NCI-H82 treated with DMSO at 0.1 percent for 48 hours (cell line): ENCODE measurements around the gene FOLR2.

Experiments
- DNase-seq: peaks from one replicate; lab custom pipeline; 2025; ENCODE audit not compliant: unreplicated experiment; lab: John Stamatoyannopoulos, UW

FOLR2 gene

DNA sequence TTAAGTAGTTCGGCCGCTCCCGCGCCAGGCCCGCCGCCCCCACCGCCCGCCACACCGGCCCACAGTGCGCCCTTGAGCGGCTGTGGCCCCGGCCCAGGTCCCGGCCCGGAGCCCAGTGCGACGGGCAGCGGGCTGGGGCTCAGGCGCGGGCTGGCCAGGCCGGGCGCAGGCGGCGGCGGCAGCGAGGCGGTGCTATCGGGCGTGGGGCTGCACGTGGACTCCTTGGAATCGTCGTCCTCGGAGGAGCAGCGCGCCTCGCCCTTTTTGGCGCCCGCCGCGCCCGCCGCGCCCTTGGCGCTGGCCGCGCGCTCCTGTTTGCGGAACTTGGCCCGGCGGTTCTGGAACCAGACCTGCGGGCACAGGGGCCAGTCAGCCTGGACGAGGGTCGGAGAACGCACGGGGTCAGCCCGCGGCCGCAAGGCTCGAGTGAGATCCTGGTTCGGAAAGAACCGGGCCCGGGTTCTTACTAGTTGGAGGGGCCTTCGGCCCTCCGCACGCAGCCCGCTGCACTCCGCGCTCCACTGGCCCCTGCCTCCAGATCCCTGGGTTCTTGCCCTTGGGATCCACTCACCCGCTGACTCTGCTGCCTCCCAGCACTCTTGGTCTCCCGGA, 23.4 kb downstream of the FOLR2 start:
- no peak for DNase-seq

DNA sequence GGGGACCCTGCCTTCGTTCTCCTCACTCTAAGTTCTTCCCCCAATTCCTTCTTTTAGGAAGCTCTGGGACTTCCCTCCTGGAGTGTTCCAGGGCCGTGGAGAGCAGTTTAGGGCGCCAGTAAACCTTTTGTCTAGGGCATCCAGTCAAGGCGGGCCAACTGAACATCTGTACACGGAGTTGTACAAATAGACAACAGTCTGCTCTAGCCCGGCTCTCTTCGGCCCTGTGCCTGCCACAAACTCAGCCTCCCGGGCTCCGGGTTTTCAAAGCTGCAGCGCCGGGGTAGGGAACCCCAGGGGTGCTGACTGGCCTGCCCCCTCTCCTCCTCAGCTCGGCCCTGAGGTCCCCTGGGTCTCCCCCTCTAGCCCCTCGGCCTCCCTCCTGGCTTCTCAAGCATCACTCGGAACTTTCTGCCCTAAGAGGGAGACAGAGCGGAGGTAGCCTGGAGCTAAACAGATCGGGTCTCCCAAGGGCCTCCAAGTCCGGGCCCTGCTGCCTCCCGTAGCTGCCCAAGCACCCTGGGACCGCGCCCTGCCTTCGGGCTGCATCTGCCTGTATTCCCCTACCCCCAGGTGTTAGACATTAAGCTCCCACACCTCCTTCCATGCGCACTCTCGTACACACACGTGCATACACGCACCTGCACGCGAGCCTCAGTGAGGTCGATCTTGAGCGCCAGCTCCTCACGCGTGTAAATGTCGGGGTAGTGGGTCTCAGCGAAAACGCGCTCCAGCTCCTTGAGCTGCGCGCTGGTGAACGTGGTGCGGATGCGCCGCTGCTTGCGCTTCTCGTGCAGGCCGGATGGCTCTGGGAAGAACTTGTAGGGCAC, 24.1 kb downstream of the FOLR2 start:
- DNase-seq, result no peak

DNA sequence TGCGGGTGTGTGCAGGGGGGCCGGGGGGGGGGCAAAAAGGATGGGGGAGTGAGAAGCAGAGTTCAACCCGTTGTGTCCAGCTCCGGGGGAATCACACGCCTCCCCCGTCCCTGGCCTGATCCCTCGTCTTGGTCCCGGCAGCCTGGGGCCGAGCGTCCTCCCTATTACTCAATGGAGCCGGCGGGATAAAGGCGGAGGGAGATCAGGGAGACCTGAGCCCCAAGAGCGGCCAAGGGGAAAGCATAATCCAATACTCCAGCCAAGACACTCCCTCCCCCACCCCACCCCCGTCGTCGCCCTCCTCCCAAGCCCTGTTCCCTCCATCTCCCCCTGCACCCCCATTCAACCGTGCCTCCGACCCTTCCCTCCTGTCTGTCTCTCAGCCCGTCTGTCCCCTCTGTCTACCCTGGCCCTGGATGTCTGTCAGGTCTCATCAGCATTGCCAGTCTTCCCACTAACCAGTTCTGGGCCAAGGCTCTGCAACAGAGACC, 24.7 kb downstream of the FOLR2 start:
- no peak for DNase-seq

DNA sequence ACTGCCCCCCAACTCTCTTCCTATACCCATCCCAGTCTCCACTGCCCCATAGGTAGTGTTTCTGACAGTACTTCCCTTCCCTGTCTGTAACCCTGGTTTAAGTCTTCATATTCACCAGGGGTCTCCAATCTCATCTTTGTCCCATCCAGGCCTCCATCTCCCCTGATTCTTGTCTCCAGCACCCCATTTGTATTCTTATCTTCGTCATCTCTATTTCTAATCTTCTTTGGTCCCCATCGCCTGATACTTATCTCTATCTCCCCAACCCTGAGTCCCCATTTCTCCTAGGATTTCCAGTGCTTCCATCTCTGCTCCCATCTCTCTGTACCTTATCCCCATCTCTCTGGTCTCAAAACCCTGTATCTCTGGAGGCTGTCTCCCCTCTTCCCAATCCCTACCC, 25.5 kb downstream of the FOLR2 start:
- no peak for DNase-seq

DNA sequence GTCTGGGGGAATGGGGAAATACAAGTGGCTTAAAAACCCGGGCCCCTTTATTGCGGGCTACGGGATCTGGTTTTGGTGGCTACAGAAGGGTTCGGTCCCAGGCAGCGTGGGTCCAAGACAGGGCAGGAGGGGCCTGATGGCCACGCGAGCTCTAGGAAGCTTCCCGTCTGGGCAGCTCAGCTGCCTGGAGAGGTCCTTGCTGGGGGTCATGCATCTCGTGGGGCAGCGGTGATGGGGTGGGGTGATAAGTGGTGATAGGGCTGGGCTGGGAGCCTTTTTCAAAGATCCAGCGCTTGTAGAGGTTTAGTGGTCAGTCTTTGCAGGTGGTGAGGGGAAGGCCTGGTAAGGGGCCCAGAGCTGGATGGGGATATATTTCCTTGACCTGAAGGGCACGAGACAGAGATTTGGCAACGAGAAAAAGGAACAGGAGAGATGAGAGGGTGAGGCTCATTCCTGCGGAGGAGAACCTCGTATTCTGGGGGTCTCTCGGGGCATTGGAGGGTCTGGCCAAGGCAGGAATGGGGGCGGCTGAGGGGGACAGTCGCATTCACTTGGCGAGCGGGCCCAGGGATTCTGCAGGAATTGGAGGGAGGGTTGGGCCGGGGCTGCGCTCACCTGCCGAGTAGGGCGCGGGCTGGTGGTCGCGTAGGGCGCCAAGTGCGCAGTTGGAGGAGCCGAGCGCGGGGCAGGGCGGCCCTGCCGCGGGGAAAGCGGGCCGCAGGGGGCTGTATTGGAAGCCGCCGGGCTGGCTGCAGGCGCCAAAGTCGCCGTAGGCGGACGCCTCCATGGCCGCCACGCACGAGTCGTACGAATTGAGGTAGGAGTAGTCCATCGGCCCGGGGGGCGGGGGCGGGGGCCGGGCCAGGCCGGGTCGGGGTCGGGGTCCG, 26.8 kb downstream of the FOLR2 start:
- DNase-seq, result no peak

DNA sequence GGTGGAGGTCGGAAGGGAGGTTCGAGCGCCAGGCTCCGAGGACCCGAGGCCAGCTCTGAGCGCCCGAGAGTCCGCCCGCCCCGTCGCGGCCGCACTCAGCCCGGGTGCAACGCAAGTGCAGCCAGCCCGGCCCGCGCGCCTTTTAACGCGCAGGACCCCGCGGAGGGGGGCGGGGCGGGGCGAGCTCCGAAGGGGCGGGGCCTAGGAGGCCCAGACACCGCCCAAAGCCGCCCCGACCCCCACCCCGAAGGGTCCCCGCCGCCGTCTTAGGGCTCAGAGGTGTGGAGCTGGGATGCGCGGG, 27.4 kb downstream of the FOLR2 start, which contains the start of gene PHOX2A:
Gene PHOX2A, minus strand, starts transcription at position 117 of the 301 bp plus-strand sequence. CDS start 172 bp downstream, outside the sequence.
- DNase-seq, result no peak

DNA sequence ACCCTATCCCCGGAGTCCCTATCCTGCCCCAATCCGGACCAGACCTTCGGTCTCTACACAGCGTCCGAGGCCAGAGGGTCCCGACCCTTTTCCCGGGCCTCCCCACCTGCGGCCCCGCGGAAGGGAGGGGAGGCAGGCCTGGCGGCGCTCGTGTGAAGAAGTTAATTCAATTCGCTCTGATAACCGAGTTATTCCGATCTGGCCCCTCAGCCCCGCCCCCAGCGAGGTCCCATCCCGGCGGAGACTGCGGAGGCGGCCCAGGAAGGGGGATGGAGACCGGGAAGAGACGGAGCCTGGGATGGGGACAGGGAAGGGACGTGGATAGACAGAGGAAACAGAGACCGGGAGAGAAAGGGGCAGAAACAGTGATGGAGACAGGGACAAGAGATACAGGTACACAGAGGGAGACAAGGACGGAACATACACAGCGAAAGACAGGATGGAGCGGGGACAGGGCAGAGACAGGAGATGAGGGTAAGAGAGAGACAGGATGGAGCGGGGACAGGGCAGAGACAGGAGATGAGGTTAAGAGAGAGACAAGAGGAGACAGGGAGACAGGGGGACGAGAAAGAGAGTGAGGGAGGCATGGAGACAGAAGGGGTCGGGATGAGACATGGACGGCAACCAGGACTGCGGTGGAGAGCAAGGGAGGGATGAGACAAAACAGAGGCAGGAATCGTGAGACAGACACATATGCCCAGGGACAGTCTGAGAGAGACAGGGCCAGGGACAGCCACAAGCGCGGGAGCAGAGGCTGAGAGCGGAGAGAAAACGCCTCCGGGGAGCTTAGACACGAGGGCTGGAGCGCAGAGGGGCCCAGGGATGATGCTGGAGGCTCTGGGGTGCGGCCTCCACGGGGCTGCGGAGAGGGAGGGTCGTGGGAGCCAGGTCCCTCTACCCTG, 28.0 kb downstream of the FOLR2 start:
- DNase-seq, result no peak

DNA sequence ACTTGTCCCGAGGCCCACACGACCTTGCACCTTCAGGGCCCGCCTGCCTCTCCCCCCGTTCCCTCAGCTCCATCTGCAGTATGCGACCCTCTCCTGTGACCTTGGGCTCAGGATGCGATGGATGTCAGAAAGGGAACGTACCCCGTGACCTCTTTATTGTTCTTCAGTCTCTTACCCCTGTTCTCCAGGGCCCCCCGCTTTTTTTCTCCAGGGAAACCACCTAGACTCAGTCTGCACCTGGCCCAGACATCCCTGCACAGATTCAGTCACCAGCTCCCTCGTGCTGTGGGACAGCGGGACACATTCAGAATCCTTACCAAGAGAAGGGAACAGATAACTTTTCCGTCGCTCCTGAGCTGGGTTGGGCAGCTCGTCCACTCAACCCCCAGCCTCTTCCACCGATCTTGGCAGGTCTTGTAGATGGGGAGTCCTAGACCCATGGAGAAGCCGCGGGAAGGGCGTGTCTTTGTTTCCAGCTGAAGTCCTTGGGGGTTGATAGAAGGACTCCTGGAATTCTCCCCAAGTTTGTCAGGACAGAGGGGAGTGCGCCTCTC, 28.7 kb downstream of the FOLR2 start:
- DNase-seq, result no peak

DNA sequence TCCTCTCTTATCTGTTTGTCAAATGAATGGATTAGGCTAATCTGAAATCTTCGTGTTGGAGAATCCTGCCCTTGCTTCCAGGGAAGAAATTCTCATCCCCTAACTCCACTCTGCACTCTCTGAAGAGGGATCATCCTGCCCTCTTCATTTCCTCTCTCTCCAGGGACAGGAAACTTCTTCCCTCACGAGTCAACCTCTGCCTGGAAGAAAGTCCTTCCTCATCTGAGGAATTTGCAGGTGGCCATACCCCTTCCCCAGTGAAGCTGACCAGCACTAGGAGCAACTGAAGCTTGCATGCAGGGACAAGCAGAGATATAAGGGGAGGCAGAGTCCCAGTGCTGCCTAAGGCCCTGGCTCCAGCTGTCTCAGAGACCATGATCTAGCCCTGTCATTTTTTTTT, 31.0 kb downstream of the FOLR2 start:
- DNase-seq, result no peak

DNA sequence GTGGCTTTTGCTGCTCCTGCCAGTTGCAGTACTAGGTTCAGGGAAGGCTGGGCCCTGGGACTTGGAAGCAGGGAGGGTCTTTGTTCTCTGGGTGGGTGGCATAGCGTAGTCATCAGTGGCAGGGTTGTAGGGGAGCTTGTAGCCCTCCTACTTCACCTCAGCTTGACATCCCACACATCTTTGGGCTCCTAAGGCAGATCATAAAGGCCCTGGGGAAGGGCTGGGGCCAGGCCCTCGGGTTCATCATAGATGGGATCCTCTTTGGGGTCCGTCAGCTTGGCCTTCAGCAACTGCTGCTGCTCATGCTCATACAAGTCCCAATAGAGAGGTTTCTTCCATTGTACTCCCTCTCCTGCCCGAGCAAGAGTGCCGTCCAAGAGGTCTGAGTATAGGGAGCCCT, 33.4 kb downstream of the FOLR2 start:
- DNase-seq, result no peak

DNA sequence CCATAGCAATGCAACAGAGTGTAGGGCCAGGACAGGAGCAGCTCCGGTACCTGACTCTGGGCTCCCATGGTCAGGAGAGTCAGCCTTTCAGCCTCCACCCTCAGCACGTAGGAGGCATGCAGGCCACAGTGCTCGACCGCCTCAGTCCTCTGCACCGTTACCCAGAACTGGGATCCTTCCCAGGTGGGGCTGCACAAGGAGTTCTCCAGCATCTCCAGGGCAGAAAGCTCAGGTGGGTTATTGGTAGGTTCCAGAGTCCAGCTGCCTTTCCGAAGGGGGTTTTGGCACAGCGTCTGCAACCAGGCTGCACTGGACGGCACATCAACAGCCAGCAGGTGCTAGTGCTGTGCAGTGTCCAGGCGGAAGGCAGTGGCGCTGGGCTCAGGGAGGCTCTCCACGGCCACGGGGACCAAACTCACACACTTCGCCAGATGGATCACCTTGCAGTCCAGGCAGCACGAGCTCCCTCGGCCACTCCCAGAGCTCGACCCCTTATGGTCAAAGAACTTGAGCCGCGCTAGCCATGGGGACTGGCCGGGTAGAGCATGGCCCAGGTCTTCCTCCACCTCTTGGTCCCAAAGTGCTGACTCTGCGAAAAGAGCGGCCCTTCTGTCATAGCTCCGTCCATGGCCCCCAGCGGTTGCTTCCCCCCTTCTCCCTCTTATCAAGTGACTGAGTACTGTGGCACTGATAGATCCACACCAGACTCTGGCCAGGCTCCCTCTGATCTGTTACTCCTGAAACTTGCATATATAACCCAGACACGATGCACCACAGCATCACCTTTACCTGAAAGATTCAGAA, 34.3 kb downstream of the FOLR2 start:
- DNase-seq, result no peak

DNA sequence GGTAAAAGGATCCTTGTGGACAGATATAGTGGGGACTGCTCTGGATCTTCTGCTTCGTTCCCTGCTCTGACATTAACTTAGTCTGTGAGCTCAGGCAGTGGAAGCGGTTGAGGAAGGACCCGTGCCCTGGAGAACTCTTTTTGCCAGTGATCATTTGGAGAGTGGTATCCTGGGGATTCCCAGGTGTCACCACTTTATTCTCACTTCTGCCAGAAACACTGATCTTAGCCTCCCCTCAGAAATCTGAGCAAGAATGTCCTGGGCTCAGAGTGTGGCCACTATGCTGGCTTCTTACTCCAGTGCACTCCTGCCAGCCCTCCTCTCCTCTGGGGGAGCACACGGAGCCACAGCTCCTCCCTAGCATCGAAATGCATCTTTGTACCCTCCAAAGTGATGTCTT, 35.0 kb downstream of the FOLR2 start:
- DNase-seq, result no peak

DNA sequence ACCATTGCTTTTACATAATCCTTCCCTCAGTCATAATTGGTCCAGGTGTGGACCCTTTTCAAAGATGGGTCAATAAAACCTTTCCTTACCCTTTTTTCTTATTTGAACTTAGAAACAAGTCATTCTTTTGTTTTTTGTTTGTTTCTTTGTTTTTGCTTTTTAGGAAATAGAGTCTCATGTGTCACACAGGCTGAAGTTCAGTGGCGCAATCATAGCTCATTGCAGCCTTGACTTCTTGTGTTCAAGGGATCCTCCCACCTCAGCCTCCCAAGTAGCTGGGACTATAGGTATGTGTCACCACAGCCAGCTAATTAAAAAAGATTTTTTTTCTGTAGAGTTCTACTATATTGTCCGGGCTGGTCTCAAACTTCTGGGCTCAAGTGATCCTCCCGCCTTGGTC, 36.8 kb downstream of the FOLR2 start:
- DNase-seq, result no peak

DNA sequence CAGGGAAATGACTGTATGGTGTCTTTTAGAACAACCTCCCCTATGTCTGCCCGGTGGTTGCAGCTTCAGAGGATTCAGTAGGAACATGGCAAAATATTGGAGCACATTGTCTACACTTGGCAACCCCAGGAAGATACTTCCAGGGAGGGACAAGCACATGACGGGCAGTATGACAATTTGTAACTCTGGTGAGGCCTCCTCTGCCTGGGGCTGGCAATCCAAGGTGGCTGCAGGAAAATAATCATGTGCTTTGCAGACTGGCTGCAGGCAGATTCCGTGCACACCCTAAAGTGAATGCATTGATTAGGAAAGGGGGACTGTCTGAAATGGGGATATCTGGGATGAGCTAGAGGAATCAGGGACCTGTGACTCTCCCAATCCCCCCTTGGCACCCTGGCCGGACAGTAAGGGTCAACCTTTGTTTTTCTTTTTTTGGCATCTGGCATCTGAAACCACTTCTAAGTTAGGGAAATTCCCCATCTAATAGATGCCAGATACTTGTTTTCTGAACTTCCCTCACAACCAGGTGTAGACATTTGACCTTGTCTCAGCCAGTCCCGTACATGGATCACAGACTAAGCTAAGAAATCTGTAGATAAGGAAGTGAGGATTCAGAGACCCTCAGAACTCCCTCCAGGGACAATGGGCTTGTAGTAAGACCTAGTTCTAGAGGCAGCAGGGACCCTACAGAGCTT, 37.9 kb downstream of the FOLR2 start:
- no peak for DNase-seq

DNA sequence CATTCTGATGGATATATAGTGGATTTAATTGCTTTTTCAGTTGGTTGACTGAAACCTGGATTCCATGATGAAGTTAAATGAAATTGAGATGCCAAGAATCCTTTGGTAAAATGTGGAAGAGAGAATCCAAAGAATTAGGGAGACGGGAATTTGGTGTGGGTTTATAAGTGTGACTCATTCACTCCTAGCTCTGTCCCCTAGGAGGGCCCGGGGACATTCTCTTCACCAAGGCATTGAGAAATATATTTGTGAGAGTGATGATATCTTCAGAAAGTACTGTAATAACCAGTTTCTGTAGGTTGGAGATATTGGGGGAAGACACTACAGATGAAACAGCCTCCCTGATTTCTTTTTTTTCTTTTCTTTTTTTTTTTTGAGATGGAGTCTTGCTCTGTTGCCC, 41.0 kb downstream of the FOLR2 start:
- no peak for DNase-seq

DNA sequence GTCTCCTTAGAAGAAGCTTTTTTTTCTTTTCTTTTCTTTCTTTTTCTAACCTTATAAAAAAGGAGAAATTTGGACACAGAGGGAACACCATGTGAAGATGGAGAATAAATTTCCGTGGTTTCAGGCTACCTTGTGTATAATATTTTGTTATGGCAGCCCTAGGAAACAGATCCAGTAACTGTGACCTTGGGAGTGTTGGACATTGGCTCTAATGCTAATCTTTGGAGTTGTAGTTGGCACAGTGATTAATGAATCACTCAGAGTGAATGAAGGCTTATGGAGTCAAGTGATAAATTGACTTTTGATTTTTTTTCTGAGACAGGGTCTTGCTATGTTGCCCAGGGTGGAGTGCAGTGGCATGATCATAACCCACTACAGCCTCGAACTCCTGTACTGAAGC, 42.9 kb downstream of the FOLR2 start:
- DNase-seq, result no peak

DNA sequence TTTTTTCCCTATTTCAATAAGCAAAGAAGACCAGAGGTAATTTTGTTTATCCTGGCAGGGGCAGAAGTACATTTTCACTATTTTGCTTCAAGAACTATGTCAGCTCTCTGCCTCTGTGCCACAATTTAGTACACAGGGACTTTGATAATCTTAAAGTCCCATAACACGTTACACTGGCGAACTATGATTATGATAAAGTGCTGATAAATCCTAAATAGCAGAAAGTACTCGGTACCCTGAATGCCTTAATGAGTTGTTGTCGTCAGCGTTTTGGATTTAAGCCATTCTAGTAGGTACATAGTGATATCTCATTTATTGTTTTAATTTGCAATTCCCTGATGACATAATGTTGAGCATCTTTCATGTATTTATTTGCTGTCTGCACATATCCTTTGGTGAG, 44.0 kb downstream of the FOLR2 start:
- DNase-seq, result no peak

DNA sequence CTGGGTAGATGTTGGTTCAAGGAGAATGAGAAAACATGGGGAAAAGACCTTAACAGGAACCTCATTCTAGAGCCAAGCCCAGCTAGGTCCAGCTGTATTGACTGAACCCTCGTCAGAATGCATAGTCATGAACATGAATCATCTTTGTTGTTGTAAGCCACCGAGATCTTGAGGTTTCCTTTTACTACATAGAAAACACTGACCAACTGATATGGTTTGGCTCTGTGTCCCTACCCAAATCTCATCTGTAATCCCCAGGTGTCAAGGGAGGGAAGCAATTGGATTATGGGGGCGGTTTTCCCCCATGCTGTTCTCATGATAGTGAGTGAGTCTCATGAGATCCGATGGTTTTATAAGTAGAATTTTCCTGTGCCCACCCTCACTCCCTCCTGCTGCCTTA, 46.8 kb downstream of the FOLR2 start:
- no peak for DNase-seq

DNA sequence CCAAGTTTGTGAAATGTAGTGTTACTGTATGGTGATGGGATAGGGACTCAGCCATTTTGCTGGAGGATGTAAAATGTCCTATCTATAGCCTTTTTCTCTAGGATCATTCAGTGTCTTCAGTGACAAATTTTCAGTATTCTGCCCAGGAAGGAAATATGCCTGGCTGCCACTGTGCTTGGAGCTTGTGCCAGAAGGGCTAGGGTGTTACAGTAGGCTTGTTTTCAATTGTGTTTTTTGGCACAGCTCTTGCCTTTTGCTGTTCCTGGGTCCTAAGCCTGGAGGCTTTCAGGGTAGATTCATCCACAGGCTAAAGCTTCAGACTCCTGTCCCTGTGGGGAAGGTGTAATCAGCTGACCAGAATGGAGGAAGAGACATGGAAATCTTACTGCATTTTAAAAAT, 49.4 kb downstream of the FOLR2 start:
- no peak for DNase-seq
